Measurements from ENCODE around the gene PIM1.
"Not testable (repeated sequence)": the region's sequence is repeated elsewhere in the genome, so short reads cannot be mapped to it uniquely, and the experiment has no call there.

Gene PIM1

DNA sequence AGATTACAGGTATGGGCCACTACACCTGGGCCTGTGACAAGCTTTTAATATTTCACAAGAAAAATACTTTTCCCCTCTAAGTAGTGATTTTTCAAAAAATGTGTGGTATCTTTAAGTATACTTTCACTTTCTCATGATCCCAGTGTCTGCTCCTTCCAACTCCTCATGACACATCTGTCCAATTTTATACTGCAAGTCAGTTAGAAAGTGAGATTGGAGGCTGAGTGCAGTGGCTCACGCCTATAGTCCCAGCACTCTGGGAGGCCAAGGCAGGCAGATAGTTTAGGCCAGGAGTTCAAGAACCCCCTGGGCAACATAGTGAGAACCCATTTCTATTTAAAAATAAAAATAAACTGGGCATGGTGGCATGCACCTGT is 20.2 kb downstream of the PIM1 start:
- DNase-seq (ENCODE audit: low read depth), result no peak

DNA sequence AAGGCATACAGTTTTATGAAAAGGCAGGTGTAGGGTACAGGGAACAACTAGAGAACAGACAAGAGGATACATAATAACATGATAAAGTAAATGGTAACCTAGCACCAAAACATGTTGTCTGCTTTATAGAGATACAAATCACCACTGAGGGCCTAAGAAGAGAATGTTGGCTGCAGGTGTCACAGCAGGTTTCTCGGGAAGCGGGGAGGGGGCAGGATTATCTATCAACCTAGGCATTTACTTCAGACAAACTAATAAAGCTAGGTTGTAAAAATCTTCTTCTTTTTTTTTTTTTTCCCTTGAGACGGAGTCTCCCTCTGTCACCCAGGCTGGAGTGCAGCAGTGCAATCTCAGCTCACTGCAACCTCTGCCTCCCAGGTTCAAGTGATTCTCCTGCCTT is 22.7 kb downstream of the PIM1 start:
- no peak for DNase-seq (ENCODE audit: low read depth)

DNA sequence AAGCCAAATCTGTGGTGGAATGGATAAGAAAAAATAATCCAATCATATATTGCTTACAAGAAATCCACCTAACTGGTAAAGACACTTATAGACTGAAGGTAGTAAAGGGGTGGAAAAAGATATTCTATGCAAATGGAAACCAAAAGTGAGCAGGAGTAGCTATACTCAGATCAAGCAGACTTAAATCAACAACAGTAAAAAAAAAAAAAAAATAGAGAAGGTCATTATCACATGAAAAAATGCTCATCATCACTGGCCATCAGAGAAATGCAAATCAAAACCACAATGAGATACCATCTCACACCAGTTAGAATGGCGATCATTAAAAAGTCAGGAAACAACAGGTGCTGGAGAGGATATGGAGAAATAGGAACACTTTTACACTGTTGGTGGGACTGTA is 24.9 kb downstream of the PIM1 start:
- DNase-seq (ENCODE audit: low read depth), result not testable (repeated sequence)

DNA sequence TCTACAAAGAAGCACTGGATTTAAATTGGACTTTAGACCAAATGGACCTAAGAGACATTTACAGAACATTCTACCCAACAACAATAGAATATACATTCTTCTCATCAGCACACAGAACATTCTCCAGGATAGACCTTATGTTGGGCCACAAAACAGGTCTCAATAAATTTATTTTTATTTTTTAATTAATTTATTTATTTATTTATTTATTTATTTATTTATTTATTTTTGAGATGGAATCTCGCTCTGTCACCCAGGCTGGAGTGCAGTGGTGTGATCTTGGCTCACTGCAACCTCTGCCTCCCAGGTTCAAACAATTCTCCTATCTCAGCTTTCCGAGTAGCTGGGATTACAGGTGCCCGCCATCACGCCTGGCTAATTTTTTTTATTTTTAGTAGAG is 26.5 kb downstream of the PIM1 start:
- not testable (repeated sequence) for DNase-seq (ENCODE audit: low read depth)

DNA sequence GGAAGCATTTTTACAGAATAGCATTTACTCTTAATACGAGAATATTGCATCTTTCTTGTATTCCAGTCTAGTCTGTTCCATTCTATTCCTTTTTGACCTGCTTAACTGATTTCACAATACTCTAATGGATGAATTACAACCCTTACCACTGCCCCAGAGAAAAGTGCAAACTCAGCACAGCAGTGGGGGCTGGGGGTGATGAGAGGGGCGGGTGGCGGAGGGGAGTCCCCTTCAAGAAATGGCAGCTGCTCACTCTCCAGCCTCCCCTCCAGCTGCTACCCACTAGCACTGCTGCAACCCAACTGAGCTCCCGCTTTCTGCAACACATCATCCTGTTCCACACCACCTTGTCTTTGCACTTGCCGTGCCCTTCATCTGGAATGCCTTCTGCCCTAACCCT is 30.1 kb downstream of the PIM1 start:
- DNase-seq (ENCODE audit: low read depth), result no peak

DNA sequence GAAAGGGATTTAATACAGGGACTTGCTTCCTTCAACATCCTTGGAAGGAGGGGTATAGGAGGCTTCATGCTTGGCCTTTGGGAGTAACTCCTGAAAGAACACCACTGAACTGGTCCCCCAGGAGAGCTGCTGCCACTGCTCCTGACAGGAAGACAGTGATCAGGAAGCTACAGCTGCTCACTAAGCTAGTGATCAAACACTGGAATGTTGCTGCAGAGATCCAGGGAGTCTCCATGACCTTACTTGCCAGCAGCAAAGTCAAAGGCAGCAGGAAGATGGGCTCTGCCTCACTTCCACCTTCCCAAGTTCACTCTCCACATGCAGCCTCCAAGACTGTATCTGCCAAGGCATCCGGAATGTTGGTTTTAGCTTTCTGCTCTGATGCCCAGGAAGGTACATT is 31.8 kb downstream of the PIM1 start:
- no peak for DNase-seq (ENCODE audit: low read depth)

DNA sequence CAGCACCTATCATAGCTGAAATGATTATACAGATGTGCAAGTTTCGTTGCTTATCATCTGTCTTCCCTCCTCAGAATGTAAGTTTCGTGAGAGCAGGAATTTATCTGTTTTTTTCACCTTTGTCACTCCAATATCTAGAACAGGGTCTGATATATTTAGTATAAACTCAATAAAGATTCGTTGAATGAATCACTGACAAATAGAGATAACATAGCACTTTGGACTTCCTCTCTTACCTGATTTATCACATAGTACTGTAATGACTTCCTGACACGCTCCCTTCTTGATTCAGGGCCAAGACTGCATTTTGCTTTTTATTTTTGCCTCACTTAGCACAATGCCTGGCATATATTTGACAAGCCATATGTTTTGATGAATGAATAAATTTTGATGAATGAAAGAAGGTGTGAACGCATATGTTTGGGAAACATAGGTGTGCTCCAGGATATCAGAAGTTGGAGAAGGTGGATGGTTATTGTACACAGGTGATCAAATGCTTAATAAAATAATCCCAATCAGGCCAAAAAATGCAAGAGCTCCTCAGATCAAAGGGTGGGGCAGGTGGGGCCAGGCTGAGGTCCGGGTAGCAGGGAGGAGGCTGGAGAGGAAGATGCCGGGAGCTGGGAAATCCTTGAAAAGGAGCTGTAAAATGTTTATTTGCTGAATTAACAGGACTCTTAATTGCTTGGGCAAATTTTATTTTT is 33.0 kb downstream of the PIM1 start:
- no peak for DNase-seq (ENCODE audit: low read depth)

DNA sequence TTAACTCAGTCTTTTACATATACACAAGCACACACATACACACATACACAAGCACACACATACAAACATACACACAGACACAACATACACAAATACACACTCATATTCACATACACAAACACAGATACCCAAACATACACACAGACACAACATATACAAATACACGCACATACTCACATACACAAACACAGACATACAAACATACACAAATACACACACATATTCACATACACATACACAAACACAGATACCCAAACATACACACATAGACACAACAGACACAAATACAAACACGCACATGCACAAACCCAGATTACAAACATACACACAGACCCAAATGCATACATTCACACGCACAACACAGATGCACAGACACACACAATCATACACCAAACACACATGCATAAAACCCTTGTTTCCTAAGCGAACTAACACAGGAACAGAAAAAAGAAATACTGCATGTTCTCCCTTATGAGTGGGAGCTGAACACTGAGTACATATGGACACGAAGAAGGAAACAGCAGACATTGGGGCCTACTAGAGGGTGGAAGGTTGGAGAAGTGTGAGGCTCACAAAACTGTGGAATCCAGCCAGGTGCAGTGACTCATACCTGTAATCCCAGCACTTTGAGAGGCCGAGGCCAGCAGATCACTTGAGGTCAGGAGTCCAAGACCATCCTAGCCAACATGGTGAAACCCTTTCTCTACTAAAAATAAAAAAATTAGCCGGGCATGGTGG is 34.2 kb downstream of the PIM1 start:
- DNase-seq (ENCODE audit: low read depth), result no peak

DNA sequence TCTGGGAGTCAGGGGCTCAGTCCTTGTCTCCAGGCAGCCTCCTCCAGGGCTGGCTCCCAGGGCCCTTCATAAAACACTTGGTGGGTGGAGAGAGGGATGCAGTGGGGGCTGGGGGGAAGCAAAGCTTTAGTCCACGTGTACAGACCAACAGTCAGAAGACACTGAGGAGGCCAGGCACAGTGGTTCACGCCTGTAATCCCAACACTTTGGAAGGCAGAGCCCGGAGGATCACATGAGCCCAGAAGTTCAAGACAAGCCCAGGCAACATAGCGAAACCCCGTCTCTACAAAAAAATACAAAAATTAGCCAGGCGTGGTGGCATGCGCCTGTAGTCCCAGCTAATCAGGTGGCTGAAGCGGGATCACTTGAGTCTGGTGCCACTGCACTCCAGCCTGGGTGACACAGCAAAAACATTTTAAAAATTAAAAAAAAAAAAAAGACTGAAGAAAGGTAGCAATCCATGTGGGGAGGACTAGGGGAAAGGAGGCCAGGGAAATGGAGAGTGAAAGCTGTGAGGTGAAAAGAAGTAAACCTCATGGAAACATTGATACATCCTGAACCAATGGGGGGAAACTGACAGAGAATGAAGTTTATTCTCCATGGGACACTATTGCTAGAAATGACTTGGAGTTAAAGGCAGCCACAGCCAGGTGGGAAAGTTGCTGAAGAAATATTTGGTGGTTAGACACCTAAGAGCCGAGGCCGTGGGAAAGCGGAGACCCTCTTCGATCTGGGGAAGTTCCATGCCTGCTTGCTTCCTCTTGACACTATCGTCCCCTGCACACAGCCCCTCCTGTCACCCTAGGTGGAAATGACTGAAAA is 35.4 kb downstream of the PIM1 start:
- no peak for DNase-seq (ENCODE audit: low read depth)

DNA sequence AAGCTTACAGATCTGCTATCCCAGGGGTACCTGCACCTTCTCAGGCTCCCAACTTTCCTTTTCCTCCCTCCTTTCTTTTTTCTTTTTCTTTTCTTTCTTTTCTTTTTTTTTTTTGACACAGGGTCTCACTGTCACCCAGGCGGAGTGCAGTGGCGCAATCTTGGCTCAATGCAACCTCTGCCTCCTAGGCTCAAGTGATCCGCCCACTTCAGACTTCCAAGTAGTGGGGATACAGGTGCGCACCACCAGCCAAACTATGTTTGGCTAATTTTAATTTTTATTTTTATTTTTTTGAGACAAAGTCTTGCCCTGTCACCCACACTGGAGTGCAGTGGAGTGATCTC is 36.0 kb downstream of the PIM1 start:
- DNase-seq (ENCODE audit: low read depth), result no peak

DNA sequence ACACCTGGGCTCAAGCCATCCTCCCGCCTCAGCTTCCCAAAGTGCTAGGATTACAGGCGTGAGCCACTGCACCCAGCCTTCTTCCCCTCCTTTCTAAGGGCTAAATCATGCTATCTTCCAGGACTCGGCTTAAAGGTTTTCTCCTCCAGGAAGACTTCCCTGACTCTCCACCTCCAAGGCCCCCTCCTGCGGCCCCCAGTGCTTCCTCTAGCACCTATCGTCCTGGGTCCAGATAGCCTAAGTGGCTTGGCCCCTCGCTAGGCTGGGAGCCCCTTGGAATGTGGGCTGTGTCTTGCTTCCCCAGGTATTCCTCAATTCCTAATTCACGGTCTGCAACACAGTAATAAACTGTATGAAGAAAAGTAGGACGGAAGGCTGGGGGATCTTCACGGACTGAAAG is 36.7 kb downstream of the PIM1 start:
- no peak for DNase-seq (ENCODE audit: low read depth)

DNA sequence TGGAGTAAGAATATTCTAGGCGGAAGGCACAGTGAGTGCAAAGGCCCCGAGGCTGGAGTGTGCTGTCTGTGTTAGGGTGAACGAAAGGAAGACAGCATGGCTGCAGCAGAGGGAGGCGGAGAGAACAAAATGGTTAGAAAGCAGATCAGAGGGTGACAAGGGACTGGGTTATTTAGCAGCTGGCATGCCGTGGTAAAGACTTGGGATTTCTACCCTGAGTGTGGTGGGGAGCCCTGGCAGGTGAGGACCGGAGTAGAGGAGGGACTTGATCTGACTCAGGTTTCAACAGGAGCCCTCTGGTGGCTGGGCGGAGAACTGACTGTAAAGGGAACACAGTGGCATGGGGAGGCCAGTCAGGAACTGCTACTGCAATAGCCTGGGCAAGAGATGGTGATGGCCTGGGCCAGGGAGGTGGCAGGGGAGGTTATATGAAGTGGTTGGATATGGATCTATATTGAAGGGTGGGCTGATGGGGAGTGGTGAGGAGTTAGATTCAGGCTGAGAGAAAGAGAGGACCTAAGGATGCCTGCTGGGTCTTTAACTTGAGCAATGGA is 38.0 kb downstream of the PIM1 start:
- peak; percentile 45 for DNase-seq (ENCODE audit: low read depth)

DNA sequence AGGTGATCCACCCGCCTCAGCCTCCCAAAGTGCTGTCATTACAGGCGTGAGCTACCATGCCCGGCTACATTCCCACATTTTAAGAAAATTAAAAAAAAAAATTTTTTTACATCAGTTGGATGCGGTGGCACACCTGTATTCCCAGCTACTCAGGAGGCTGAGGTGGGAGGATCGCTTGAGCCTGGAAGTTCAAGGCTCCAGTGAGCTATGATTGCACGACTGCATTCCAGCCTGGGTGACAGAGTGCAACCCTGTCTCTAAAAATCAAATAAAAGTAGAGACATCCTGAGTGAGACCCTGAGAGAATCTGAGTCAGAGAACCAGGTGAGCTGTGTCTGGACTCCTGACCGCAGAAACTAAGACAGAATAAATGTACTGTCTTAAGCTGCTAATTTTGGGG is 38.8 kb downstream of the PIM1 start:
- DNase-seq (ENCODE audit: low read depth), result no peak

DNA sequence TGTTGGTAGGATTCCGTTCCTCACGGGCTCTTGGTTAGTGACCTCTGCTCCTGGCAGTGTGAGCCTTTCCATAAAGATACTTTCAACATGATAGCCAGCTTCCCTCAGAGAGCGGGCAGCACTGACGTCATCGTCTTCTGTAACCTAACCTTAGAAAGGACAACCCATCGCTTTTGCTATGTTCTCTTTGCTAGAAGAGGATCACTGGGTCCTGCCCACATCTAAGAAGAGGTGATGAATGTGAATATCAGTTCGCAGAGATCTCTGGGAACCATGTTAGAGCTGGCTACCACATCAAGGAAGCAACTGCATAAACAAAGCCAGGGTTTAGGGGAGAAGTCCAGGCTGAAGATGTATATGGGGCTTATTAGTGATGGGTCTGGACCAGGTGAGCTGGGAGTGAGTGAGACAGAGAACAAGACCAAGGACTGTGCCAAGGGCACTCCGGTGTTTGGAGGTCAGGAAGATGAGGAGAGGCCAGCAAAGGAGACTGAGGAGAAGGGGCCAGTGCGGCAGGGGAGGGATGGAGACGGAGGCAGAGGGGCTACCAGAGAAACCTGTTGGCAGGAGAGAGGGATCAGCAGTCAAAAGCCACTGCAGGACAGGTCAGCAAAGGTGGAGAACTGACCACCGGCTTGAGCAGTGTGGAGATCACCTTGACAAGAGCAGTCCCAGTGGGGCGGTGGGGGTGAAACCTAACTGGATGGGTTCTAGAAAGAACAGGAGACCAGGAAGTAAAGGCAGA is 39.7 kb downstream of the PIM1 start:
- no peak for DNase-seq (ENCODE audit: low read depth)

DNA sequence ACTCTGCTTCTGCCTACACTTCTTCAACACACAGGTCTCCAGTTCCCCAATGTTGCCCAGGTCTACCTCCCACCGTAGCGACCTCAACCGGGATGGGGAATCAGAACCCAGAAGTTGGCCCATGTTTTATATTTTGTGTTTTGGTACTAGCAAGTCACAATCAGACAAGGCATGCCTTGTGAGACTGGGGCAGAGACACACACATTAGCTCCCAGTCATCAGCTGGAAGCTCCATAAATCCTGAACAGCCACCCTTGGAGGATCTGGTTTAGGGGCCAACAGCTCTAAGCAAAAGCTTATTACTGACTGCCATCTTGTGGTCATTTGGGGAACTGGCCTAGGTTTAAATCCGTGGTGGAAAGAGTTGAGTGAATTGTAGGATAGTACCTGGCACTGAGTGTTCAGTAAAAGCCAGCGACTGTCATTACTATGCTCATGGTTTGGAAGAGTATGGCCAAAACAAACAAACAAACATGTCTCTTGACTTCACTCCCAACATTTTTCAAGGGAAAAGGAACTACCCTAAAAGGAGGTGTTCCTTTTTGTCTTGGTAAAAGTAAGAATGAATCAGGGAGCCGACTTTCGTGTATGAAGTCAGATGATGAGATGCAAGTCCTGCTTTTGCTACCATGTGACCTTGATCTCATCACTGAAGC is 40.5 kb downstream of the PIM1 start:
- peak; percentile 78 for DNase-seq (ENCODE audit: low read depth)

DNA sequence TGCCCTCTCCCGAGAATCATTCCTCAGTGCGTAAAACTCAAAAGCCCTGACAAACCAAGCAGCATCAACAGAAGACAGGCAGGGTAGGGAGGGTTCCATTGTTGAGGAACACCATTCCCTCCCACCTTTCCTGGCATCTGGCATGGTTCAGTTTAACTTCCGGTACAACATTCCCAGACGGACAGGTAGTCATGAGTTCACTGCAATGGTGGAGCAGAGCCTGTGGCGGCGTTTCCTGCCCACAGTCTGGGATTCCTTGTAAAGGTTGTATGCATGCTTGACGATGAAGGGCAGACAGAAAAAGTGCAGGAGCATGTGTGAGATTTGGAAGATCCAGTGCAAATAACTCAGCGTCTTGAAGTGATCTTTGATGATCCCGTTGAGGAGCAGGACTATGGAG is 42.3 kb downstream of the PIM1 start:
- no peak for DNase-seq (ENCODE audit: low read depth)

DNA sequence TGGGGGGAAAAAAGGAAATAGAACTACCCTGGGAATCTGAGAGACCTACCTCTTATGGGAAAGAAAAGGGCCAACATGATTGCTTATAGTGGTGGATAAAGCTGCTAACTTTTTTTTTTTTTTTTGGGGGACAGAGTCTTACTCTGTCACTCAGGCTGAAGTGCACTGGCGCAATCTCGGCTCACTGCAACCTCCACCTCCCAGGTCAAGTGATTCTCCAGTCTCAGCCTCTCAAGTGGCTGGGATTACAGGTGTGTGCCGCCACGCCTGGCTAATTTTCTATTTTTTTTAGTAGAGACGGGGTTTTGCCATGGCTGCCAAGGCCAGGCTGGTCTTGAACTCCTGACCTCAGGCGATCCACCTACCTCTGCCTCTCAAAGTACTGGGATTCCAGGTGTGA is 48.1 kb downstream of the PIM1 start:
- no peak for DNase-seq (ENCODE audit: low read depth)

DNA sequence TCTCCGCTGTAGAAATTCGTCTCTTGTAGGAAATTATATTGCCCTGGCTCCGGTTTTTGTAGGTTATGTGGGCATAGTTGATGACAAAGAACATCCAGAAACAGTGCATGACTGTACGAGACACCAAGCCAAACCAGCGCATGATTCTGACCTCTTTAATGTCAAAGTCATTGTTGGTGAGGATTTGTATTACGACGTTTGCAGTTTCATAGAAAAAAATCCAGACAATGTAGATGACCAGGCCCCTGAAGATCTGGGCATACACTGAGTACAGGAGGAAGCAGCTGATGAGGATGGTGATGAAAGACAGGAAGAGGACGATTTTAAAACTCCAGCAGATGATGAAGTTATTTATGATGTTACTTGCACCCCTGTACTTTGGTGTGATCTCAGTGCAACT is 48.6 kb downstream of the PIM1 start:
- DNase-seq (ENCODE audit: low read depth), result no peak

DNA sequence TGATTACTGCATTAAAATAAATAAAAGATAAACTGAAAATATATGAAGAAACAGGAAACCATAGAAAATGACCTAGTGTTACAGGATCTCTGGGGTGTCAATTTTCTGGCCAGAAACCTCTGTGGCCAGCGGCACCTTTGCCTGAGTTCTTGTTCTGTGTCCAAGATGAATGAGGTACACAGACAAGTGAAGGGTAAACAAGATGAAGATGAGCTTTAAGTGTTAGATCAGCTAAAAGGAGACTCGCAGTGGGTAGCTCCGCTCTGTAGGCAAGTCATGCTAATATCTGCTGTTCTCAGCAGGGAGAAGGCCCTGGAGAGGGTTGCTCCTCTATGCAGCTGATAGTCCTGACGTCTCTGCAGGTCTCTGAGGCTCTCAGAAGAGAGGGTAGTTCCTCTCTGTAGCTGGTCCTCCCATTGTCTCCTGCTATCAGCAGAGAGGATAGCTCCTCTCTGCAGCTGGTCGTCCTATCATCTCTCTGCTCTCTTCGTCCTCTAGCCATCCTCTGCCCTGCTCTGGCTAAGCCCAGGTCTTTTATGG is 51.7 kb downstream of the PIM1 start:
- no peak for DNase-seq (ENCODE audit: low read depth)

DNA sequence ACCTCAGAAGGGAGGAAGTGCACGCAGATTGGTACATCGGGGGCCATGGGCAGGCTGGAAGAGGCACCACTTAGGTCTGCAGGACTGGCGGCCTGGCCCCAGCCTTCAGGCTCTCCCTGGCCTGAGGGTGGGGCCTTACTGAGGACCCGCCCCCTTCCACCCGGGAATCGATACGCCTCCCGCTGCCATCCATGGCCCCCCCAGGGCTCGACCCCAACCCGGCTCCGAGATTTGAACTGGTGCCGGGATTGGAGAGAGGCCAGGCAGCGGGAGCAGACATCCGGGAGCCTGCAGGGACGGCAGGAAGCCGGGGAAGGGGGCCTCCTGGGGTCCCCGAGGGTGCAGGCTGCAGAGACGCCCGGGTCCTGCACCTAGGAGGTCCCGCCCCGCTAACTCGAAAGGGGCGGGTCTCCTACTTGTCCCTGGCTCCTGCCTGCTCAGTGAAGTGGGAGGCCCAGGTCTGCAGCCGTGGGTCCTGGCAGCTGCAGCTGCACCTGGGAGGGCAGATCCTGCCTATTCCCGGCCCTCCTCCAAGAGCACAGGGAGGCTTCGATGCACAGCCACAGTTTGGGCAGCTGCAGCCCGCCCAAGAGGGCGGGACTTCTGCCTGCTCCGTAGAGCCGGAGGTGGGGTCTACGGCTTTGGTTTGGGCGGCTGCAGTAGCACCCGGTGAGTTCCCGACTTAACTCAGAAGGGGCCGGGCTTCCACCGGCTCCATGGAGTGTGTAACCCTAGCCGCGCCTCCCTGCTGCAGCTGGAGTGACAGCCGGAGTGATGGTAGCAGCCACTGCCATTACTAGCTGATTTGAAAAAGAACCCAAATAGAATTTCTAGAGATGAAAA is 52.4 kb downstream of the PIM1 start:
- peak; percentile 71 for DNase-seq (ENCODE audit: low read depth)
